Activated CD4-positive, alpha-beta T cell treated with anti-CD3 and anti-CD28 coated beads for 24 hours (primary cell): ENCODE data around the gene RASGRP3.

ENCODE experiments used
- DNase-seq, 2 donors: peaks; one replicate each; pipeline ENCODE4 v3.0.0-alpha.2; 2020; ENCODE audit warnings: low read depth in 2 of 2

Gene RASGRP3

DNA sequence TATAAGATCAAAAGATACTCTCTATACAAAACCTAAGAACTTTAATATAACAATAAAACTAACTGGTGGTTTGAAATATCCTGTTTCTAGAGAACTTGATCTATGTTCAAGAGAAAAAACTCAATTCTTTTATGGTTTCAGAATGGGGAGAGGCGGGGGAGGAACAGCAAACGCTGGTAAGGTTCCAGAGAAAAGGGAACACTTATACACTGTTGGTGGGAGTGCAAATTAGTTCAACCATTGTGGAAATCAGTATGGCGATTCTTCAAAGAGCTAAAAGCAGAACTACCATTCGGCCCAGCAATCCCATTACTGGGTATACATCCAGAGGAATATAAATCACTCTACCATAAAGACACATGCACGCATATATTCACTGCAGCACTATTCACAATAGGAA lies 105.4 kb downstream of the RASGRP3 start:
- DNase-seq = no peak

DNA sequence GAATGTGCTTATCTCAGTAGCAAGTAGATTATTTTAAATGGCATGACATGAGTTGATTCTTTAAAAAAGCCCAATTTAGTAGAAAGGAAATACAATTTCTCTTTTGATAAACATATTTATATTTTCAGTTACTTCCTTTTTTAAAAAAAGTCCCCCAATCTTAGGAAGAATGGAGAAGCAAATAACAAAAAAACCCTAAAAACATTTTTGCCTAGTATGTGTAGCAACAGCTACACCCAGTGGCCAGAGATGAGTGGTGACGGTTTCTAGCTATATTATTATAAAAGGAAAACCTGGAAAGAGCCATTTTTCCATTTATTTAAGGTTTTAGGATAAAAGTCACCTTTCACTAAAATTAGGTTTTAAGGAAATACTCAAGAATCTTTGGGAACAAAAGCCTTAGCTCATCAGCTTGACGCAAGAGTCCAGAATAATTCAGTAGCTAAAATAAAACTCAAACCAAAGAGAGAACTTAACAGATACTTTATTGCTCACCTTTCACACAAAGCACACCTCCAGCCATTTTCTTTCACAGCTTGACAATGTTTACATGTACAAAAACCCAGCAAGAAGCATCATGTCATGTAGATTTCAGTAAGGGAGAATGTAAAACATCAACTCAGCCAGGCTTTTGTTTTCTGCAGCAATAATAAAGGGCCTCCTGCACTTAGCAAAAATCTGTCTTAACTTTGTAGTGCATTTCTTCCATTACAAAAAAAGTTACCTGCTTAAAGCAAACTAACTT lies 106.9 kb downstream of the RASGRP3 start:
- DNase-seq = no peak

DNA sequence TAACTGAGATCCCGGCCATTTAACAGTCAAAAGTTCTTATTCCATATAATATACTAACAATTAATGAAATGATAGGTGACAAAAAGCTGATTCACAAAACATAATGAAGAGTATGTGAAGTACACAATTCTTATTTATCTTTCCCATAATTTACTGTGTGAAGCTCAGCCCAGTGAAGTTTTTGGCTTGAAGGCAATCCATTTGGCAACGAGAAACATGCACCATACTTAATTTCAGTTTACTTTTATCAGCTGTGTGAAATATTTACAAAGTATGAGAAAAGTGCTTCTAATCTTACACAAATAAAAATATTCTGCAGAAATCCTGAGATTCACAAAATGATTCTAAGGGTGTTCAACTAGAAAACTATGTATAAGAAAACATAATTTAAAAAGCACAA lies 110.3 kb downstream of the RASGRP3 start:
- DNase-seq = no peak

DNA sequence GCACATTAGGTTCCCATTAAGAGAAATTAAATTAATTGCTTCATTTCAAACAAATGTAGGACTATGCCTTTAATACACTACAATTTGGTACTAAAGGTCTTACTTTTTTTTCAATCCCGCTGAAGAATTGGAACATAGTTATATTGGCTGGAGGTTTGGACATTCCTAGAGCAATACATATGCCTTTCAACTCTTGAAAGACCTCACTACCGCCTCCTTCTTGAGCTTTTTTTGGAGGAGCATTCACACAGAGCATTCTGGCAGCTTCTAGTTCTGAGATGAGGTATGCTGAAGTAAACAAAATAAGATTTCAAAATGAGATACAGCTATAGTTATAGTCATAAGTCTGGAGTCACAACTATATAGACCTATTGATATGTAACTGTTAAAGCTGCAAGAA lies 111.8 kb downstream of the RASGRP3 start:
- DNase-seq = no peak

DNA sequence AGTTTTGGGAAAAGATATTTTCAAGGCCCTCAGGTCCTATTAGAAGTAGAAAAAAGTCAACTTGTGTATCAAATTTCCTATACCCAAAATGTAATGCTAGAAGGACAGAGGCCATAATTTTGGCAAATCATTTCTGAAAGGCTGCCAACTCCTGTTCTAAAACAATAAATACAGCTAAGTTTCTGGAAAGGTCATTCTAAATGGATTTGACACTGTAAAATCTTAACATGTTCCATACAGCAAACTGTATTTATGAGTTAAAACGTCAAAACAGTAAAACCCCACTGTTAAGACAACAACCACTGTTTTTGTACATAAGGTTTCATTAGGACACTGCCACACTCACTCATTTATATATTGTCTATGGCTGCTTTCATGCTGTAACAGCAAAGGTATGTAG lies 113.0 kb downstream of the RASGRP3 start:
- DNase-seq = no peak

DNA sequence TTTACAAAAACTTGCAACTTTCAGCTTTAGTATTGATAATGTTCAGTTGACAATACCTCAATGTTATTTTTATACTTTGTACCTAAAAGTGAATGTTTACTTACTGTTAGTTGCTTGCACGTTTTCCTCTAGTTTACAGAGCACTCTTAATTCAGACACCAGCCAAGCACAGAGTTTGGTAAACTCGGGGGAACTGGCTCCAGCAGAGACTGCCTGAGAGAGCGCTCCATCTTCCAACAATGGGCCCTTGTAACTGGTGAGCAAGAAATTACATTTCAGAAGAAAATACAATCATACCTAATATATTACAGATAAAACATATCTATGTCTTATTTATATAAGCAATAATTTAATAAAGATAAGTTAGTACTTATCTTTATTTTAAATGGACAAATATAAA lies 118.9 kb downstream of the RASGRP3 start:
- no peak for DNase-seq

DNA sequence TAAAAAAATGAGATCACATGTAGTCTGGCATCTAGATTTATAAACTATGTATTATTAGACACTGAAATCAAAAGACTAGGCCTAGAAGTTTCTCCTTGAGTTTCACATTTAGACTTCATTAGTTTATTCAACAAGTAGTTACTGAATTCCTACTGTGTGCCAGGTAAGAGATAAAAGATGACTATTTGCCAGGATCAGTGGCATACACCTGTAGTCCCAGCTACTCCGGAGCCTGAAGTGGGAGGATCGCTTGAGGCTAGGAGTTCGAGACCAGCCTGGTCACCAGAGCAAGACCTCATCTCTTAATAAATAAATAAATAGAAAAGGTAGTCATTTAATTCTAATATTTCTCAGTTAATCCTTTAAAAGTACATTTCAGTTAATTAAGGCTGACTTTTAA lies 120.6 kb downstream of the RASGRP3 start:
- no peak for DNase-seq

DNA sequence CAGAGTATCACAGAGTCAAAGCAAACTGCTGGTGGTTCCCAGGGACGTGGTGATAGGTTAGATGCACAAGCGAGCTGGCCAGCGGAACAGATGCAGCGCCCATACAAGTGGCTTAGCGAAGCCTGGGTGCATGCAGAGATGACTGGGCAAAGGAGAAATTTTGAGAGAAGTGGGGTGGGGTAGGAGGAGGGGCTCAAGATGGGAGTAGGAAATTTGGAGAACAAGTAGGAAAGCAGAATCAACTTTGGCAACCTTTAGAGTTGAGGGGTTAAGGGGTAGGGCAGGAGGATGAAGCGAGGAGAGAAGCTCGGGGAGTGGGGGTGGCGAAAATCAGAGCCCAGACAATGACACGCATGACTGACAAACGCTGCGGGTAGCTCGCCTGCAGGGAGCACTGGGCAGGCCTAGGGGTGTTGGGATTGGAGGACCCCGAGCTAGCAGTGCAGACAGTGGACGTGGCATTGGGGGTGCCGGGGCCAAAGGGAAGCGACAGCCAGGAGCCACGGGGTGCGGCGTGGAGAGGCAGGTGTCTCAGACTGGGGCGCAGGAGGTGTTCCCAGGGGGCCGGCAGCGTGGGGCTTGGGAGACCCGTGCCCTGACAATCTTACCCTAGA lies 122.2 kb downstream of the RASGRP3 start:
- DNase-seq = peak; percentile 10 to 25

DNA sequence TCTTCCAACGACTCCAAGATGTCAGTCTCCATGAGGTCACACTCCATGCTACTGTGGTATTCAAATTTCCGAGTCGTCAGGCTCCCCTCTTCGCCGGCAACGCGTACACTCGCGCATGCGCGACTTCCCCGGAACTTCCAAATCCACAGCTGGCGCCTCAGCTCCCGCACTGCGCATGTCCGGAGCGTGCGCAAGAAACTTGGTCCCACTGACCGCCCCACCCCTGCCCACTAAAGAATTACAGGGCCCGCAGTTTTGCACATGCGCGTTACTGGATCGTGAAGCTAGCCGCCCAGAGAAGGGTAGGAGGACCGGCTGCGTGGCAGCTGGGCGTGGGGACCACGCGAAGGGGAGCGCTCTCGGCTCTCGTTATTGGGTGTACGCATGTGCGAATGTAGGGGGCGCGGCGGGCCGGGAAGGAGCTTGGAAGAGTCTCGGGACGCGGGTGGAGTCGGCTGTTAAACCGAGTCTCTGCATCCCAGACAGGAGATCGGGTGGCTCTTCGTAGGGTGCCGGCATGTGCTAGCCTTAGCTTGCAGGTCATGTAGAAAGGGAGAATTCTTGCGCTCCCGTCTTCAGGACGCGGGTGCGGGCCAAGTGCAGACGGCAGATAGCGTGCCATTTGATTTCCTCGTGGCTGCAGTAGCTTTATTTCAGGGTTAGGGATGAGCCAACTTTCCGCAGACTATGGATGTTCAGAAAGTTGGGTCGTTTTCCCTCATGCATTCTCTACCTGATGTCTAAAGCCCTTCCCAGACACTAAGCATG lies 122.9 kb downstream of the RASGRP3 start, which contains the start of gene FAM98A:
Gene FAM98A, minus strand, starts transcription at position 125 of the 768 bp plus-strand sequence. Its CDS starts 78 bp downstream, at position 47.
- peak; percentile 98 to 99 for DNase-seq

DNA sequence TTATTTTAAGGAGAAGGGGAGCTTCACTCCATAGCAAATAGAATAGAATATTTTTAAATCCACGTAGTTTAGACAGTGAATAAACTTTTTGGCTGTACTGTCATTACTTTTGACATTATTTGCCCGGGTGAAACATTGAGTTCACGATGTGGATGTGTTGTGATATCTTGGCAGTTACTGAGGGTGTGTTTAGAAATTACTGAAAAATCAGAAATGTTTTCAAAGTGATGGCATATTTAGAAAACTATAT lies 123.4 kb downstream of the RASGRP3 start:
- no peak for DNase-seq

DNA sequence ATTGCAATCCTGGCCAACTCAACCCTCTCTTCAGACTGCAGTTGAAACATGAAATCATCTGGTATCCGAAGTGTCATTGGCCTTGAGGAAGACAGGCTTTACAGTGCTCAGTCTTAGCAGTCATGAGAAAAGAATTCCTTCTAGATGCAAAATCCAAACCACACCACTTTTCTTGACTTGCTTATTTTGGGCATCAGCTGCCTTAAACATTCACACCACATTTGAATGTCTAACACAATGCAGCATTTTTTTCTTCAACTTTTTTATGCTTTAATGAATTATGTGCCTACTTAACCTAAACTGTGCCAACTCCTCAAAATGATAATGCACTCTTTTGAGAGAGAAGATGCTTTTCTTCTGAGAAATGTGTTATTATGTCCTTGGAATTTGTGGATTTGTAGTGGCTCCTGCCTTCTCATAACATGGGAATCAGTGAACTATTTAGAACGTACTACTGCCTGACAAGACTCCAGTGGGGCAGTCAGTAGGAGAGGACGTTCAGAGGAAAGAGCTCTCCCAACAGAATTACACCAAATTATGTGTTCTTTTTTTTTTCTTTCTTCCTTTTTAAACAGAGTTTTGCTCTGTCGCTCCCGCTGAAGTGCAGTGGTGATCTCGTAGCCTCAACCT lies 125.9 kb downstream of the RASGRP3 start:
- DNase-seq = no peak

DNA sequence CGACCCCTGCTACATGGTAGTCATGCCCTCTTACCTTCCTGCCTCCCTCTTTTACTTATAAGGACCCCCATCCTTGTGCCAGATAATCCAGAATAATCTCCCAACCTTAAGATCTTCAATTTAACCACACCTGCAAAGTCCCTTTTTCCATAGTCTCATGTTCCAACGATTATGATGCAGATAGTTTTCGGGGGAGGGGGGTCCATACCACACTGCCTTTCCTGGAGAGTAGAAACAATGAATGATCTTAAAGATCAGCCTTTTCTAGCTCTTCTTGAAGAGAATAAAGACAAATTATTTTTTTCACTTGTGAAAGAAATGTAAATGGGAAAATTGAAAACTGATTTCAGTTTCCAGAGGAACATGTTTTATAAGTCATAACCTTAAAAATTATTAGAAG lies 127.0 kb downstream of the RASGRP3 start:
- no peak for DNase-seq

DNA sequence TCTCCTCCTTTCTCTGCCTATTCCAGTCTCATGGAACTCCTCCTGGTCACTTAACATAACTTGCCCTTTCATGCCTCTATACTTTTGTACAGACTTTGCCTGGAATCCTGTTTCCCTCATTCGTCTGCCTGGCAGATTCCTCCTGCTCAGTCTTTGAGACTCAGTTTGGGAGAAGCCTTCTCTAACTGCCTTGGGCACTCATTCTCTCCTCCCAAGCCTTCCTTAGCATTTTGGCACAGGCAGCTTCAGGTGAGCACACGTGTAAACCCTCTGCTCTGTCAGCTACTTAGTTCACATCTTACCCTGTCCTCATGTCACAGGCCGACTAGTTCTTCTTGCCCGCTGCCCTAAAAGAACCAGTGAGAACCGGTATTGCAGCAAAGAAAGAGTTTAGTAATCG lies 128.6 kb downstream of the RASGRP3 start:
- DNase-seq = no peak

DNA sequence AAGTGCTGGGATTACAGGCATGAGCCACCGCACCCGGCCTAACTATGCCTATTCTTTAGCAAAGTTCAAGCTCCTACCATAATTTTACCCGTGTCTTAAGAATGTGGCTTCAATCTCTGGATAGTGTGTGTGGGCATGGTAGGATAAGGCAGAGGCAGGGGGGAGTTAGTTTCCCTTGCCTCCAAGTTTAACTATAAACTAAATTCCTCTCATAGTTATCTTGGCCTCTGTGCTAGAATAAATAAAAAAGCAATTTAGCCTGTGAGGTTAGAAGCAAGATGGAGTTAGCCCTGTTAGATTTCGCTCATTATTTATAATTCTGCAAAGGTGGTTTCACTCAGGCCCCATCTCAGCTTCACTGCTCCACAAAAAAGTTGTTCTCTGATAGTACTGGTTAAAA lies 129.7 kb downstream of the RASGRP3 start:
- no peak for DNase-seq

DNA sequence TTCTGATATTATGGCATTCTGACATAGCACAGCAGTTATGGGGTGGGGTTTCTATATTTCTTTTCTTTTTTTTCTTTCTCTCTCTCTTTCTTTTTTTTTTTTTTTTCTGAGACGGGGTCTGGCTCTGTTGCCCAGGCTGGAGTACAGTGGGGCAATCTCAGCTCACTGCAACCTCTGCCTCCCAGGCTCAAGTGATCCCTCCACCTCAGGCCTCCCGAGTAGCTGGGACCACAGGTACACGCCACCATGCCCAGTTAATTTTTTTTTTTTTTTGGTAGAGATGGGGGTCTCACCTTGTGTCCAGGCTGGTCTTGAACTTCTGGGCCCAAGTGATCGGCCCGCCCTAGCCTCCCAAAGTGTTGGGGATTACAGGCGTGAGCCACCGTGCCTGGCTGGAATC lies 130.2 kb downstream of the RASGRP3 start:
- no peak for DNase-seq

DNA sequence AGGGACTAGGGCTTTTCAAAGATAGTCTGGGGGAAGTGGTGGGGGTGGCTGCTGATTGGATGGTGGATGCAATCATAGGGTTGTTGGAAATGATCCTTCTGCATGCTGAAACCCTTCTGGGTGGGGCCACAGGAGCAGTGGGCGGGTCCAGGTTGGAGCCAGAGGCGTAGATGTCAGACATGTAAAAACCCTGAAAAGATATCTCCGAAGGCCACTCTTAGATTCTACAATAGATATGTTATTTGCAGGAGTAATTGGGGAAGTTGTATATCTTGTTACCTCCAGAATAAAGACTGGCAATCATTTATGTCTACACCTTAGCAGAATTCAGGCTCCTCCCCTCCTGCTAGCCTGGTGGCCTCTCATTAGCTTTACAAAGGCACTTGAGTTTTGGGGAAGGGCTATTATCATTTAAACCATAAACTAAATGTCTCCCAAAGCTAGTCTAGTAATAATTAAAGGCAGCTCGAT lies 130.8 kb downstream of the RASGRP3 start:
- no peak for DNase-seq

DNA sequence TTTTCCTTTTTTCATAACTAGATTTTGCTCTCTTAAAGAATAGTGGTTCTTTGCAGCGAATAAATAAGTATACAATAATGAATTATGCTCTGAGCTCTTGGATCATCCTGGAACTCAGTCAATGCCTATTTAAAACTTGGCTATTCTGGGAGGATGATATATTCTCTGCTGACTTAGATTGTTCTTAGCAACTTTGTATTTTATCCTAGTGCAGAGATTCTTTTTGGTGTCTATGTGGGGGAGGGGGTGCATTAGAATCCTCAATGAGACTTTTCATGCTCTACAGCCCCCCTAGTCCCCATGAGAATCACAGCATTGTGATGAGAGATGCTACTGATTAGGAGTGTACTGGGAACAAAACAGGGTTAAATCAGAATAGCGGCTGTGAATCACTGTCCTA lies 131.5 kb downstream of the RASGRP3 start:
- no peak for DNase-seq

DNA sequence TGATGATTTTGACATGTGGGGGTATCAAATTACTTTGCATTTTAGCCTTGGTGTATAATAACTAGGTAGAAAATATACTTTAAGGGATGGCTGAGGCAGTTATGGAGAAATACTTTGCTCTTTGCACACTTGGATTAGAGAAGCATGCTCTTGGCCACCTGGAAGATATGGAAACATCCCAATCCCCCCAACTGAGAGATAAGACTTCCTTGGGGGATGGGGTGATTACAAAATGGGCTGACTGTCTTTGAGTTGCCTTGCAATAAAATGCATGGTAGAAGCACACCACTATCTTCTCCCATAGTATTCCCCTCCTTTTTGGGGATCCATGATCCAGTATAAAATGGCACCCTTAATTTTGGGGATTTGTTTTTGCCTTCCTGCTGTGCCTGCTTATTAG lies 137.7 kb downstream of the RASGRP3 start:
- no peak for DNase-seq
